GM18517 (cell line): ENCODE measurements around the gene VSTM5.
"Not testable (repeated sequence)": the region's sequence is repeated elsewhere in the genome, so short reads cannot be mapped to it uniquely, and the experiment has no call there.

Experiments used
- ATAC-seq: cut with Tn5 transposase; IDR thresholded peaks from one replicate; pipeline ENCODE4 v1.9.1; 2021; ENCODE audit warnings: mild to moderate bottlenecking, moderate library complexity; ENCODE audit not compliant: unreplicated experiment

VSTM5 gene

DNA sequence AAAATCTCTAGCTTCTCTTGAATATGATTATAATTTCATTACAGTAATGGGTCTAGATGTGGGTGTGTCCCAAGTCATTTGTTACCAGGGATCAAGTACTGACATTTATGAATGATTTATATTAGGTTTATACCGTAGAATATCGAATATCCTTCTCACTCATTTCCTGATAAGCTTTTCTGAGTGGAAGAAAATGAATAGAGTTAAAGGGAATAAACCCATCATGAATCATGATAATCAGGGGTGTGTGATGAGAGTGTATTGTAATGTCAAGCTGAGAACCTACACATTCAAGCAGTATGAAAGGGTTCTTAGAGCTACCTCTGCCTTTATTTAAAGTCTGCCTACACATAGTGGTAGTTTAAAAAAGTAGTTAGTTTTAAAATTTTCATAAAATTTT, 49.1 kb downstream of the VSTM5 start:
- ATAC-seq: no peak

DNA sequence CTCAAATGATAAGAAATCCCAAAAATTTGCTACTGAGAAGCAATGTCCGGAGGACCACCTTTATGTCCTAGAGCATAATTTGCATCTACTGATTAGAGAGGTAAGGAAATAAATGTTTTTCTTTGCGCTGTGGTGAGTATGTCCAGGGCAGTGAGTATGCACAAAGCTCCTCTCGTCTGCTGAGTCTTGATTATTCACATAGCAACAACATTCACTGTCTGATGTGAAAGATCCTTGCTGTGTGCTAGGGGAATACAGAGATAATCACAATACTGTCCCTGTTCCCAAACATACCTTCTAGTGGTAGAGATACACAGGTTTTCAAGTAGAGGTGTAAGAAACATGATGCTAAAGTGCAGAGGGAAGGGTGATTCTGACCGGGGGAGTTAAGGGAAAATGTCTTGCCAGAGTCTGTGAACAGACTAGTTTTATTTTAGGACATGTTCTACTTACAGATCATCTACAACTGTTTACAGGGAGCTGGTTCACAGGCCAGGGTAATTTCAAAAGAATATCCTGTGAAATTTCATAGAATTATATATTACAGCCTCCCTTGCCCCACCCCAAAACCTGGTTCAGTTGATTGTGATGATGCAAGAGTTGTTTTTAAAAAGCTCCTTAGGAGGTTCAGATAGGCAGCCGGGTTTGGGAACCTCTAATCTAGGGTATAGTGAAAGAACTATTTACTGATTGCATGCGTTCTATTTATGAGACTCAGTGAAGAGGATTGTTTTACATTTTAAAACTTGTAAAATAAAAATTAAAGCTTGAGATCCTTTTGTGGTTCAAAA, 53.8 kb downstream of the VSTM5 start:
- ATAC-seq: no peak

- no peak for ATAC-seq
These were observed 58.9 kb downstream of the VSTM5 start for GRCh38 chr11:93791493-93791892.

- peak; percentile 40 for ATAC-seq
These were observed 65.5 kb downstream of the VSTM5 start for GRCh38 chr11:93784935-93785360.

- ATAC-seq: peak; percentile 96
These were observed 66.1 kb downstream of the VSTM5 start, which contains the start of gene MED17 for GRCh38 chr11:93784145-93784934. MED17 (plus strand) TSS chr11:93784282; CDS start chr11:93784514, 232 bp downstream.

DNA sequence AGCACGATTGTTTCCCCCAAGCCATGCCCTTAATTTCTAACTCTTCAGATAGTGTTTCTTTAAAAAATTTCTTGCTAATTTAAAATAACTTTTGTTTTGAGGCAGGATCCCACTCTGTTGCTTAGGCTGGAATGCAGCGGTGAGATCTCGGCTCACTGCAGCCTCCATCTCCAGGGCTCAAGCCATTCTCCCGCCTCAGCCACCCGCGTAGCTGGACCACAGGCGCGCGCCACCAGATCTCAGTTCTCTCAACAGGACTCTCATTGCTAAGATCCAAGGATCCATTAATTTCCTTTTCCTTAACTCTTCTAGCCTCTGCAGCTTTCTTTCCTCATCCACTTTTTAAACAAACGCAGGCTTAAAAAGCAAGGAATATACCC, 66.7 kb downstream of the VSTM5 start:
- peak; percentile 54 for ATAC-seq

DNA sequence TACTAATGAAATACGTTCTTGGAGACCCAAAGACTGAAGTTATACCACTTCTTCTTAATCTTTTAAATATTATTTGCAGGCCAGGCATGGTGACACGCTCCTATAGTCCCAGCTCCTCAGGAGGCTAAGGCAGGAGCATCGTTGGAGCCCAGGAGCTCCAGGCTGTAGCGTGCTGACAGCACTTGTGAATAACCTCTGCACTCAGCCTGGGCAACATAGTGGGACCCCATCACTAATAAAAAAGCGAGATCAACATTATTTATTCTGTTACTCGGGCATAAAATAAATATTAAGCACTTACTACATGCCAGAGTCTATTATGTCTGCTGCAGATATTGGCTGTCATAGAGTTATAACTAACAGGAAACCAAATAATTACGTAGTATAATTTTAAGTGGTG, 67.1 kb downstream of the VSTM5 start:
- no peak for ATAC-seq

DNA sequence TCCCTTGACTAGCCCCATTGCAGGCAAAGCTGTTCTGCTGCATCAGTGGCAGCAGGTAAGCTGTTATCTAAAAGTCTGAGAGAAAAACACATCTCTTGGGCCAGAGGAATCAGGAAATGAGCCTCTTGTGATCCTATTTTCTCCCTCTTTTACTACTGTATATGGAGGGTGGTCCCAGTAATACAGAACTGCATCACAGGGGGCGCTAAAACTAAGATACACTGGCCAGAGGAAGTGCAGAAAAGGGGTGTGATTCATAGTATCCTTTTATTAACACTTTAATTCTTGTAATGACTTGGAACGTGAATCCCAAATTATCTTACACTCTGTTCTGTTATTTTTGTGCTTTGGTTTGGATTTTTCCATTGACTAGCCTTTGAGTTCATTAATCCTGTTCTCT, 75.1 kb downstream of the VSTM5 start:
- no peak for ATAC-seq

GRCh38 chr11:93774560-93774959, 75.9 kb downstream of the VSTM5 start:
- not testable (repeated sequence) for ATAC-seq

DNA sequence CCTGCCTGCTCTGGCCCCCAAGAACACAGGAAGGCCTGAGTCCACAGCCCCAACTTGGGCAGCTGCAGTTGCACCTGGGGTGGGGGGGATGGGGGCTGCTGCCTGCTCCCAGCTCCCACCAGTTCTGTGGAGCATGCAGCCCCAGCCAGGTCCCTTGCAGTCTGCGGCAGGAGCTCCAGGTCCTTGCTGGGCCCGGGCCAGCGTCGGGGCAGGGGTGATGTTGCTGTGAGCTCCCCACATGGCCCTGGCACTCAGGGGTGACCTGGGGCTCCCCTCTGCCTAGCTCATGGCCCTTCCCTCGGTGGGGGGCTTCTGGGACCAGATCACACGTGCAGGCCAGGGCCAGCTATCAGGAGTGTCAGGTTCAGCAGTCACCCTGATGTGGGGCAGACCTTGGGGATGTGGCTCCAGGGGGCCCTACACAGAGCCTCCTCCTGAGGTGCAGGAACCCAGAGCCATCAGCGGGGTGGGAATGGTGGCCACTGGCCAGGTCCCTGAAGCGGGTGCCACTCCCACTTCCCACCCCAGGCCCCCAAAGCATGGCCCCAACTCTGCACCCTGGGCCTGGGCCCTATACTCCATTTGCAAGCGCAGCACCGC, 76.7 kb downstream of the VSTM5 start:
- ATAC-seq: no peak

GRCh38 chr11:93773045-93773477, 77.4 kb downstream of the VSTM5 start:
- ATAC-seq: no peak

DNA sequence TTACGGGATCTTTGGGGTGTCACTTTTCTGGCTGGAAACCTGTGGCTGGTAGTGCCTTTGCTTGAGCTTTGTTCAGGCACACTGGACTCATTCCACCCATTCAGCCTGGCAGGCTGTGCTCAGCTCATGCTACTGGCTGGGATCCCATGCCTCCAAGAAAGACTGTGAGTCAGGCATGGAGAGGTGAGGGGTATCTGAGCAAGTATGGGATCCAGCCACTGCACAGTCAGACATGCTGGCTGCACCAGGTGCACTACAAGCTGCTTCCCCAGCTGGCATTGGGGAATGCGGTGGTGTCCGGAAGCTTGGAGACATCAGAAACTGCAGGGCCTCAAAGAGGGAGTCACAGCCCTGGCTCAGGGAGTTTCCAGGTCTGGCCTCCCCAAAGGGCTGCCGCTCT, 78.3 kb downstream of the VSTM5 start:
- ATAC-seq: no peak

DNA sequence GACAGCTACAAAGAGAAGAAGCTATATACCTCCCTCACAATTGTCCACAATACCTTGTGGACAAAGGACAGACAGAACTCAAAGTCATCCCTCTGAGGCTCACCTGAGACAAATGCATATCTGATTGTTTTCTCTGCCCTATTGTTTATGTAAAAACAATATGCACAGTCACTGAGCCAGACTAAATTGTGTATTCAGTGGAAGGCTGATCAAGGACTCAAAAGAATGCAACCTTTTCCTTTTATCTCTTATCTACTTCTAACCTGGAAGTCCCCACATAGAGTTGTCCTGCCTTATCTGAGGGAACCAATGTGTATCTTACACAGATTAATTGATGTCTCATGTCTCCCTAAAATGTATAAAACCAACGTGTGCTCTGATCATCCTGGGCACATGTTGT, 80.3 kb downstream of the VSTM5 start:
- no peak for ATAC-seq
